HEK293 (cell line): ENCODE results near the gene AUP1.

Source experiments
- ATF2 ChIP-seq: fragments of 450-650 bp; formaldehyde crosslinking; IDR thresholded peaks from 2 replicates; pipeline ENCODE4 v1.5.1; 2016; ENCODE audit warnings: missing biosample characterization, missing genetic modification characterization, low read depth
- CTCF ChIP-seq: fragments of 450-650 bp; formaldehyde crosslinking; IDR thresholded peaks from 2 replicates; pipeline ENCODE4 v1.5.1; 2016; ENCODE audit warnings: missing biosample characterization, missing genetic modification characterization
- GLI2 ChIP-seq: fragments of 450-650 bp; formaldehyde crosslinking; IDR thresholded peaks from 2 replicates; pipeline ENCODE4; 2017; ENCODE audit warnings: missing biosample characterization, missing genetic modification characterization, low read depth, borderline replicate concordance
- KLF7 ChIP-seq: fragments of 450-650 bp; formaldehyde crosslinking; IDR thresholded peaks from 2 replicates; pipeline ENCODE4 v1.5.1; 2016; ENCODE audit warnings: missing biosample characterization, missing genetic modification characterization, borderline replicate concordance
- ZBTB7A ChIP-seq: fragments of 450-650 bp; formaldehyde crosslinking; IDR thresholded peaks from 2 replicates; pipeline ENCODE4 v1.5.1; 2016; ENCODE audit warnings: low read depth, missing biosample characterization, missing genetic modification characterization
- ZNF274 ChIP-seq, 2 experiments: fragments of 200-500 bp in 1 of 2; fragments of 450-650 bp in 1 of 2; sonication (Bioruptor generic) in 1 of 2; formaldehyde crosslinking in 1 of 2; IDR thresholded peaks; 2 replicates each; pipeline versions ENCODE4 v1.5.1 to v1.6.1; 2014 to 2016; ENCODE audit warnings: borderline replicate concordance in 1 of 2, inconsistent platforms in 1 of 2, low read length in 1 of 2, missing biosample characterization in 1 of 2, missing genetic modification characterization in 1 of 2
- ZNF629 ChIP-seq: fragments of 450-650 bp; formaldehyde crosslinking; IDR thresholded peaks from 2 replicates; pipeline ENCODE4 v1.5.1; 2017; ENCODE audit warnings: missing biosample characterization, missing genetic modification characterization
- ZNF704 ChIP-seq: fragments of 450-650 bp; formaldehyde crosslinking; IDR thresholded peaks from 2 replicates; pipeline ENCODE4 v1.5.1; 2016; ENCODE audit warnings: missing biosample characterization, missing genetic modification characterization

DNA sequence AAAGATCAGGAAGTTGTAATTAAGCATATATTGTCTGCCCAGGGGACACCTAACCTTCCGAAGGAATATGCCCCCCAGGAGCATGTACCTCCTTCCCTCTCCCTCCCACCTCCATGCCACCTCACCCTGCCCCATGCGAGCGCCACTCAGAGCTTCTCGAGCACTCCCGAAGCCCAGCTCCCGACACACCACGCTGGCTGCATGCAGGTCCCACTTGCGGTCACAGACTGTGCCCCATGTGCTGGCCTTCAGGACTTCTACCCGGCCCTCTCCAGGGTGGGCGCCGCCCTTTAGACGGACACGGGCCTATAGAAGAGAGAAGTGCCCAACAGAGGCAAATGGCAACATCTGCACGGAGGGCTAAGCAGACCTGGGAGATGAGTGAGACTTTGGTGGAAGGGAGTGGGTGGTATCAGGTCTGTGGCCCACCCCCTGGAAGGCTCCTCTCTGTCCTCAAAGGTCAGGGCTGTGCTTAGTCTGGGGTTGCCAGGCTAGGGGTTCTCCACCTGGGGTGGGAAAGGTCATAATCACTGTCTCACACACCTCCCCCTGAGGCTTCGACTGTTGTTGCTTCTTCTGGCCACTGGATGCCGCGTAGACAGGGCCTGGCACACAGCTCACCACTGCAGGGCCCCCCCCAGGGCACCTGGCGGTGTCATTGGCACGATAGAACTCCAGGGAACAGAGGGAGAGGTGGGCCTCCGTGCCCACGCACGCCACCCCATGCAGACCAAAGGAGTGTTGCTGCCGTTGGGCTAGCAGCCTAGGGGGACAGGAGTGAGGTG is 6.9 kb upstream of the AUP1 start:
- TF ChIP-seq GLI2 (tag by site-specific recombination) (no peak), ATF2 (no peak), ZNF704 (no peak), CTCF (tag by site-specific recombination) (no peak), KLF7 (tag by site-specific recombination) (no peak), ZNF629 (tag by site-specific recombination) (no peak), ZNF274 (IDR thresholded peaks at IDR 0.05; ENCODE audit: low read length) (no peak), ZNF274 (tag by site-specific recombination; IDR thresholded peaks at IDR 0.05; ENCODE audit: borderline replicate concordance) (no peak), ZBTB7A (tag by site-specific recombination) (no peak)
